Neural cell (in vitro differentiated cells): ENCODE results near the gene ADRM1.

Source experiments
- CTCF ChIP-seq: fragments of 450-650 bp; IDR thresholded peaks from 2 replicates; pipeline ENCODE4 v1.5.1; 2014; ENCODE audit warnings: antibody characterized with exemption, mild to moderate bottlenecking, moderate library complexity; ENCODE audit not compliant: poor library complexity, severe bottlenecking
- EP300 ChIP-seq: fragments of 450-650 bp; conservative IDR thresholded peaks from 2 replicates; pipeline ENCODE4 v1.6.1; 2014; ENCODE audit warnings: antibody characterized with exemption, mild to moderate bottlenecking, moderate library complexity; ENCODE audit not compliant: poor library complexity, severe bottlenecking
- EZH2 ChIP-seq: fragments of 200-600, 300-800 bp; shearing (Covaris generic), sonication (generic); IDR thresholded peaks from 2 replicates; pipeline ENCODE4 v1.6.1; 2014; ENCODE audit warnings: antibody characterized with exemption, low read length, borderline replicate concordance, mild to moderate bottlenecking; ENCODE audit not compliant: insufficient read depth, poor library complexity, severe bottlenecking
- MXI1 ChIP-seq: fragments of 450-650 bp; conservative IDR thresholded peaks from 2 replicates; pipeline ENCODE4 v1.6.1; 2014; ENCODE audit warnings: antibody characterized with exemption, mild to moderate bottlenecking; ENCODE audit not compliant: poor library complexity, severe bottlenecking
- POLR2AphosphoS5 ChIP-seq: IDR thresholded peaks from 2 replicates; pipeline ENCODE4 v1.6.1; 2012
- RAD21 ChIP-seq: fragments of 450-650 bp; conservative IDR thresholded peaks from 2 replicates; pipeline ENCODE4 v1.6.1; 2014; ENCODE audit warnings: antibody characterized with exemption, mild to moderate bottlenecking, moderate library complexity
- SMC3 ChIP-seq: fragments of 450-650 bp; conservative IDR thresholded peaks from 2 replicates; pipeline ENCODE4 v1.6.1; 2014; ENCODE audit warnings: antibody characterized with exemption, mild to moderate bottlenecking, moderate library complexity; ENCODE audit not compliant: poor library complexity
- TAF1 ChIP-seq: IDR thresholded peaks from 2 replicates; pipeline ENCODE4 v1.6.1; 2012; ENCODE audit warnings: low read depth
- TF ChIP-seq, protein P1 (sequence below): IDR thresholded peaks from 2 replicates; pipeline ENCODE4 v1.6.1; 2012; ENCODE audit warnings: borderline replicate concordance

- TF ChIP-seq CTCF = no peak
- no peak for TF ChIP-seq EZH2
- TF ChIP-seq POLR2AphosphoS5 = no peak
- TF ChIP-seq TAF1 = no peak
- no peak for TF ChIP-seq RAD21
- TF ChIP-seq, protein P1, sequence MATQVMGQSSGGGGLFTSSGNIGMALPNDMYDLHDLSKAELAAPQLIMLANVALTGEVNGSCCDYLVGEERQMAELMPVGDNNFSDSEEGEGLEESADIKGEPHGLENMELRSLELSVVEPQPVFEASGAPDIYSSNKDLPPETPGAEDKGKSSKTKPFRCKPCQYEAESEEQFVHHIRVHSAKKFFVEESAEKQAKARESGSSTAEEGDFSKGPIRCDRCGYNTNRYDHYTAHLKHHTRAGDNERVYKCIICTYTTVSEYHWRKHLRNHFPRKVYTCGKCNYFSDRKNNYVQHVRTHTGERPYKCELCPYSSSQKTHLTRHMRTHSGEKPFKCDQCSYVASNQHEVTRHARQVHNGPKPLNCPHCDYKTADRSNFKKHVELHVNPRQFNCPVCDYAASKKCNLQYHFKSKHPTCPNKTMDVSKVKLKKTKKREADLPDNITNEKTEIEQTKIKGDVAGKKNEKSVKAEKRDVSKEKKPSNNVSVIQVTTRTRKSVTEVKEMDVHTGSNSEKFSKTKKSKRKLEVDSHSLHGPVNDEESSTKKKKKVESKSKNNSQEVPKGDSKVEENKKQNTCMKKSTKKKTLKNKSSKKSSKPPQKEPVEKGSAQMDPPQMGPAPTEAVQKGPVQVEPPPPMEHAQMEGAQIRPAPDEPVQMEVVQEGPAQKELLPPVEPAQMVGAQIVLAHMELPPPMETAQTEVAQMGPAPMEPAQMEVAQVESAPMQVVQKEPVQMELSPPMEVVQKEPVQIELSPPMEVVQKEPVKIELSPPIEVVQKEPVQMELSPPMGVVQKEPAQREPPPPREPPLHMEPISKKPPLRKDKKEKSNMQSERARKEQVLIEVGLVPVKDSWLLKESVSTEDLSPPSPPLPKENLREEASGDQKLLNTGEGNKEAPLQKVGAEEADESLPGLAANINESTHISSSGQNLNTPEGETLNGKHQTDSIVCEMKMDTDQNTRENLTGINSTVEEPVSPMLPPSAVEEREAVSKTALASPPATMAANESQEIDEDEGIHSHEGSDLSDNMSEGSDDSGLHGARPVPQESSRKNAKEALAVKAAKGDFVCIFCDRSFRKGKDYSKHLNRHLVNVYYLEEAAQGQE = no peak
- no peak for TF ChIP-seq SMC3
- no peak for TF ChIP-seq EP300
- TF ChIP-seq MXI1 = no peak
Measured at GRCh38 chr20:62321521-62321948, 18.7 kb downstream of the ADRM1 start.
